ENCODE data around the gene GRM8. TPM values are rescaled to one million over a fixed set of nuclear protein-coding genes. Genes with fewer than 3 reads are reported as not detected.

Gene GRM8
- total RNA-seq, 1 donor from 2014 or later, result 0.30 TPM

DNA sequence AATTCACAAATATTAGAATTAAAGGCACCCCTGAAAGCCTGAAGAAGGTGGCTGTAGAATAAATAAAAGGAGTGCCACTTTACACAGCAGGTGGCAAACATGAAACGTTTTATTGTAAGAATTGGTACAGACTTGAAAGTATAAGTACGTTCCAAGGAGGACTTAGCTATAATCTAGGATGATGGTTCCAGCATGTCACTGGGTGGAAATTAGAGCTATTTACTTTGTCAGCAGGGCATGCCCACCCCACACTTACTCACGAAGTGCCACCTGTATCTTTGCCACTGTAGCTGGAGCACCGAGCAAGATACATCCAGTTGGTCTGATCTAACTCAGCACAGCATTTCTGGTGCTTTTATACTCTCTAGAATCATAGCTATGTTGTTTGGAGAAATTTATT, 97.8 kb downstream of the GRM8 start:
- intact Hi-C loops (cut with DNase I), result no loop called here
- no peak for DNase-seq (ENCODE audit: low spot score)

DNA sequence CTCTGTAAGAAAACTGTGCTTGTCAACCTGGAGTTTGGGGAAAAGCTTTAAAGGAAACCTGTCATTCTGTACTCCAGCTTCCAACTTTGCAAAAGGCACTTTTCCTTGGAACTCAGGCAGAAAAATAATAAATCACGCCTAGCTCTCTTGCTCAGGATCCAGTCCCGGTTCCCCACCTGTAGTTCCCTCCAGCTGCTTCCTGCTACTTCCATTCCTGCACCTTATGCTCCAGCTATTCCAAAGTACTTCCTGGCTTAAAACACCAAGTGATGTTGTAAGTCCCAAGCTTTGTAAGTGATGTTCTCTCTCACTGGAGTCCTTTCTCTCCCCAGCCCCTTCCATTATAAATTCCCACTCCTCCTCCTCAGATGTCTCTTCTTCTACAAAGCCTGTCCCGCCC, 98.6 kb downstream of the GRM8 start:
- intact Hi-C loops (cut with DNase I), result no loop called here
- DNase-seq (ENCODE audit: low spot score), result no peak

- intact Hi-C loops (cut with DNase I), result no loop called here
- DNase-seq (ENCODE audit: low spot score), result no peak
Observed at GRCh38 chr7:127153315-127153714, 99.4 kb downstream of the GRM8 start.

GRCh38 chr7:127152423-127152822, 100.3 kb downstream of the GRM8 start:
- intact Hi-C loops (cut with DNase I), result no loop called here
- no peak for DNase-seq (ENCODE audit: low spot score)

DNA sequence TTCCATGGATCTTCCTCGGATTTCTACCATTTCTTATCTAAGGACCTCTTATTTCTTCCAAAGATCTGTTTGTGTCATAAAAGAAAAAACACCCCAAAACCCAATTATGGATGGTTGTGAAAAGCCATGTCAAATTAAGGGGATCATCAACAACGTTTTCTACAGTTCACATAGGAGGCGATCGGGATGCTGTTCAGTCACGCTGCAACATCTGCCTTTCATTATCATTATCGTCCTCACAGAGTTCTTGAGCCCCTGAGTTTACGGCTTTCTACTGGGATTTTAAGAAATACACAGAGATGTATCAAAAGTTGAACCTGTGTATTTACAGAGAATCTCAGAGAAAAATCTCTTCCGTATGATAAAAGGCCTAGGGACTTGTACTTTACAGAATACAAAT, 101.4 kb downstream of the GRM8 start:
- no peak for DNase-seq (ENCODE audit: low spot score)
- intact Hi-C loops (cut with DNase I), result no loop called here

DNA sequence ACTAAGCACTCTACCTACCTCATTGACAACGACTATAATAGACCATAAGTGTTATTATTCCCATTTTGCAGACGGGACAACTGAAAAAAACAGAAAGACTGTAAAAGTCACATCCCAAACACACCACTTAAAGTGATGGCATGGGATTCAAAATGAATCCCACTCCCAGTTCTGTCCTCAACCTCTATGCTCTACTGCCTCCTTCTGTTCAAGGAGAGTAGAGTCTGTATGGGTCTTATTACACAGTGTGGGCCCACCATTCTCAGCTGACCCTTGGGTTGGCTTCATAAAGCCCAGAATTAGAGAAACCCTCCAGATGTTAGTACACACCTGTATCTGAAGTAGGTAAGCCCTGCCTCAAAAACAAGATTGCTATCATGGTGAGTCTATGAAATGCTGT, 102.2 kb downstream of the GRM8 start:
- intact Hi-C loops (cut with DNase I), result no loop called here
- DNase-seq (ENCODE audit: low spot score), result no peak

- no peak for DNase-seq (ENCODE audit: low spot score)
- intact Hi-C loops (cut with DNase I), result no loop called here
Observed at GRCh38 chr7:127146746-127147536, 105.8 kb downstream of the GRM8 start.

GRCh38 chr7:127137146-127137545, 115.6 kb downstream of the GRM8 start:
- intact Hi-C loops (cut with DNase I), result no loop called here
- no peak for DNase-seq (ENCODE audit: low spot score)

GRCh38 chr7:127135871-127136485, 116.8 kb downstream of the GRM8 start:
- DNase-seq (ENCODE audit: low spot score), result no peak
- intact Hi-C loops (cut with DNase I), result no loop called here

DNA sequence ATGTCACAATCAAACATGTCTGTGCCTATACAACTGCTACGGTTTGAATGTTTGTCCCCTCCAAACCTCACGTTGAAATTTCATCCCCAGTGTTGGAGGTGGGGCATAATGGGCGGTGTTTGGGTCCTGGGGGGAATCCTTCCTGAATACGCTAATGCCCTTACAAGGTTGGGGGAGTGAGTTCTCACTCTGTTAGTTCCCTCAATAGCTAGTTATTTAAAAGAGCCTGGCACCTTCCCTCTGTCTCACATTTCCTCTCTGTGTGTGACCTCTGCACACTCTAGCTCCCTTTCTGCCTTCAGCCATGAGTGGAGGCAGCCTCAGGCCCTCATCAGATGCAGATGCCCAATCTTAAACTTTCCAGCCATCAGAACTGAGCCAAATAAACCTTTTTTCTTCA, 129.5 kb downstream of the GRM8 start:
- intact Hi-C loops (cut with DNase I), result no loop called here
- DNase-seq (ENCODE audit: low spot score), result no peak

DNA sequence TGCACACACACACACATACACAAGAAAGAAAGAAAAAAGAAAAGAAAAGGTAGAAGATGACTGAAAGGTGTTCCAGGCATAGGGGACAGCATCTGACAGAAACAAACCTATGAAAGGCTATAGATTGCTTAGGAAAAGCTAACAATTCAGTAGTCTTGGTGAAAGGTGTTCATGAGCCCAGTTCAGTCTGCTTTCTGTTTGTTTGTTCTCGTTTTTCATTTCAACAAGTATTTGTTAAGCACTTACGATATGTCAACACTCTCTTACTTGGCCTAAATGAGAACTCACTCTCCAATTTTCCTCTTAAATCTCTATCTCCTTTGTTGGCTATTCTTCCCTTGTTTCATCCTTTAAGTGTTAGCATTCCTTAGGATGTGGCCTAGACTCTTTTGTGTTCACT, 133.2 kb downstream of the GRM8 start:
- intact Hi-C loops (cut with DNase I), result no loop called here

DNA sequence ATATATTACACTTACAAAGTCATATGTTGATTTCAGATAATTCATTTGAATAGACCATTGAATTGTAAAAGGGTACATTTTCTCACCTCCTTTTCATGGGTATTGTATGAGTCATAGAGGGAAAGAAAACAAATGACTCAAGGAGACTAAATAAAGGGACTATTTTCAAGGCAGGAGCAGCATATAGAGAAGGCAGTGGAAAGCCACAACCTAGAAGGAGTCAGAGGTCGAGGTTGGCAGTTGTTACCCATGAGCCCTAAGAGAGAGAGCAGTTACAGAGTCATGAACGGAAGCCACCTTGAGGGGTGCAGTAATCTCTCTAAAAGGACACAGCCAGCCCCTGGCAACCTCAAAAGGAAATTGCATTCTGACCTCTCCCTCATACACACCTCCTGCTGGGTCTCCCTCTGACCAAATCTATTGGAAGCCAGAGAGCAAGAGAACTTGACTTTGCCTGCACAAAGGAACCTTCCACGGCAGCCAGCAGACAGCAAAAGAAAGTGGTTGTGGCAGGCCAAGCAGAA, 137.9 kb downstream of the GRM8 start:
- DNase-seq (ENCODE audit: low spot score), result no peak
- intact Hi-C loops (cut with DNase I), result no loop called here

More for the DNA sequence above, 133.2 kb downstream of the GRM8 start:
- no peak for DNase-seq (ENCODE audit: low spot score)

DNA sequence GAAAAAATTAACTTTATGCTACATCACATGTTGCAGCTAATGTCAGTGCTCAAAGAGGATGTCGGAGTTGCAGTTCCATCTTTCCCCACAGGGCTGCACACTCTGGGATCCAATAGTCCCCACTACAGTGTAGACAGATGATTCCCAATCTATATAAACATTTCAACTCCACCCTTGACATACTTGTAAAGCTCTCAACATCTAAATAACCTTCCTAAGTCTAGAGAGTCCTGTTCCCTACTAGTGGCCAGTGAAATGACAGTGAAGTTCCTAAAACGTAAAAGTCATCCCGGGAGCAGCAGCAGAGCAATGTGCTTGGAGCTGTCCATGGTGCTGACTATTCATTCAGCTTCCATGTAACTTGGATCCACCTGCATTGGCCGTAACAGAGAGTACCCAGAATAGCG, 145.1 kb downstream of the GRM8 start:
- DNase-seq (ENCODE audit: low spot score), result no peak
- intact Hi-C loops (cut with DNase I), result loop anchor here (5.0 kb wide), 1 partner anchor 145 kb away; the partner anchor contains the start of gene GRM8

DNA sequence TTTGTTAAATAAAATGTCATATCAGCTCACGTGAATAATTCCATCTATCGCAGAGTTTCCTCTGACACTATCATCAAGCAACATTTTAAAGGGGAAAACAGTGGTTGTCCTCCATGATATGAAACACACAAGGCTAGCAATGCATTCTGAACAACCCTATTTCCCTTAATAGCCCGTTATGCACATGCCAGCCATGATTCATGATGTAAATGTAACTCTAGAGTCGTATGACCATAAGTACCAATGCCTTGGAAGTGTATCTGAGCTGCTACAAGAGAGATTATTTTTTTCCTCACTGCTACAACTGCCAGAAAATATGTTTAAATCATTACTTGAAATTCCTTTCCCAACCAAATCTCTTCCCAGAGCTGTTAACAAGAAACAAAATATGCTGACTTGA, 159.4 kb downstream of the GRM8 start:
- intact Hi-C loops (cut with DNase I), result no loop called here
- DNase-seq (ENCODE audit: low spot score), result no peak

DNA sequence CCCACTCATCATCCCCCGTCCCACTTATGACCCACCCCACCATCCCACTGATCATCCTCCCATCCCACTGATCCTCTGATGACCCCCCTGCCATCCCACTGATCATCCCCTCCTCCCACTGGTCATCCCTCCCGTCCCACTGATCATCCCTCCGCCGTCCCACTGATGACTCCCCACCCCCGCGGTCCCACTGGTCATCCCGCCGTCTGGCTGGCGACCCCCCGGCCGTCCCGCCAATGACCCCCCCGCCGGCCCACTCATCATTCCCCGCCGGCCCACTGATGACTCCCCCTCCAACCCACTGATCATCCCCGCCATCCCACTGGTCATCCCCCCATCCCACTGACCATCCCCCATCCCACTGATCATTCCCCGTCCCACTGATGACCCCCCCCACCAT, 161.1 kb downstream of the GRM8 start:
- no peak for DNase-seq (ENCODE audit: low spot score)
- intact Hi-C loops (cut with DNase I), result no loop called here

- intact Hi-C loops (cut with DNase I), result no loop called here
- no peak for DNase-seq (ENCODE audit: low spot score)
Observed at GRCh38 chr7:127089146-127089545, 163.6 kb downstream of the GRM8 start.

DNA sequence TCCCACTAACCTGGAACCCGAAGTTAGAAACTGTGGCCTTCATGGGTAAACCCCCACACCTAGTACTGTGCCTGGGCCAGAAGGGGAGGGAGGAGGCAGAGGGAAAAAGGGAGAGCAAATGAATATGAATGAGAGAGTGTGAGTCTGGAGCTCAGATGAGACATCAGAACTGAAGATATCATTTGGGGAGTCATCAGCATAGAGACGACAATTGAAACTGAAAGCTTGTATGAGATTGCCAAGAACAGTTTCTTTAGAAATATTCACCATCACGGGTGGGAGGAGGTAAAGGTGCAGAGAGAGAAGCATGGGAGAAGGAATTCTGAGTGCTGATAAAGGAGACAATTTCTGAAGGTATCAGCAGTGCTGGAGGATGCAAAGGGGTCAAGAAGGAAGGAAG, 171.2 kb downstream of the GRM8 start:
- intact Hi-C loops (cut with DNase I), result no loop called here
- DNase-seq (ENCODE audit: low spot score), result no peak

- intact Hi-C loops (cut with DNase I), result no loop called here
Observed at GRCh38 chr7:127080576-127080975, 172.2 kb downstream of the GRM8 start.

GRCh38 chr7:127066974-127067373, 185.8 kb downstream of the GRM8 start:
- DNase-seq (ENCODE audit: low spot score), result no peak

More at GRCh38 chr7:127080576-127080975, 172.2 kb downstream of the GRM8 start:
- no peak for DNase-seq (ENCODE audit: low spot score)

GRCh38 chr7:127059475-127059874, 193.3 kb downstream of the GRM8 start:
- intact Hi-C loops (cut with DNase I), result no loop called here

More at GRCh38 chr7:127066974-127067373, 185.8 kb downstream of the GRM8 start:
- intact Hi-C loops (cut with DNase I), result no loop called here

DNA sequence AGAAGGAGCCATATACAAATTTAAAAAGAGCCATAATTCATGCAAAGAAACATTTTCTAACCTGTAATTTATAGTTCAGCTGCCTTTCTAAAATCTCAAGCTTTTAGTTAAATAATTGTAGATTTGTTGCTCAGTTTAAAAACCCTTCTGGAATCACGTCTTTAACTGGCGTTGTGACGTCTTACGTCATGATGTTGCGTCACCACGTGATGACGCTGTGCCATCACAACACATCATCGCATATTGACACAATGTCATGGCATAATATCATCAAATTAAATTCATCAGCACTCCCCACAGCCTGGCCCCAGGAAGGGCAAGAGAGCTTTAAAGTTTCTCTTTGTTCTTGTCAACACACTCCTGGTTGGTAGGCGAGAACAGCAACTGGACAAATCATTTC, 194.8 kb downstream of the GRM8 start:
- intact Hi-C loops (cut with DNase I), result no loop called here
- DNase-seq (ENCODE audit: low spot score), result no peak

More at GRCh38 chr7:127059475-127059874, 193.3 kb downstream of the GRM8 start:
- no peak for DNase-seq (ENCODE audit: low spot score)
